Ureter (tissue), 1 donor: ENCODE measurements around the gene JUND. TPM values are rescaled to one million over a fixed set of nuclear protein-coding genes. Genes with fewer than 3 reads are reported as not detected.

Source experiments
- DNase-seq: peaks from one replicate; pipeline ENCODE4 v3.0.0-alpha.2; 2020; ENCODE audit warnings: low spot score
- total RNA-seq: library from RNA; stranded (reverse); gene quantifications from one replicate; pipeline ENCODE4 v1.2.4, GENCODE V29; 2023
- donor health status: DM: yes; HTN: yes; CAD: no.

Gene JUND
- total RNA-seq, 1 donor from 2014 or later: 94.9 TPM

- DNase-seq: no peak
Observed at GRCh38 chr19:18308051-18308947, 26.9 kb upstream of the JUND start.

GRCh38 chr19:18307271-18307681 lies 25.9 kb upstream of the JUND start:
- DNase-seq: no peak

- DNase-seq: no peak
Observed at GRCh38 chr19:18306888-18307260, 25.5 kb upstream of the JUND start.

- DNase-seq: no peak
Observed at GRCh38 chr19:18306209-18306887, 24.9 kb upstream of the JUND start.

GRCh38 chr19:18304458-18305310 lies 23.3 kb upstream of the JUND start:
- peak; percentile 87 for DNase-seq

- DNase-seq: no peak
Observed at GRCh38 chr19:18304208-18304457, 22.7 kb upstream of the JUND start.

- no peak for DNase-seq
Observed at GRCh38 chr19:18301718-18302111, 20.3 kb upstream of the JUND start.

GRCh38 chr19:18300930-18301717 lies 19.7 kb upstream of the JUND start:
- no peak for DNase-seq

GRCh38 chr19:18299654-18300053 lies 18.2 kb upstream of the JUND start:
- DNase-seq: no peak

- DNase-seq: no peak
Observed at GRCh38 chr19:18298601-18299000, 17.2 kb upstream of the JUND start.

GRCh38 chr19:18297308-18297707 lies 15.9 kb upstream of the JUND start:
- no peak for DNase-seq

- no peak for DNase-seq
Observed at GRCh38 chr19:18295034-18295451, 13.6 kb upstream of the JUND start.

- DNase-seq: peak; percentile 78
Observed at GRCh38 chr19:18294467-18294864, 13.0 kb upstream of the JUND start.

- DNase-seq: no peak
Observed at GRCh38 chr19:18293642-18294466, 12.4 kb upstream of the JUND start.

GRCh38 chr19:18292810-18293641 lies 11.6 kb upstream of the JUND start:
- peak; percentile 88 for DNase-seq

GRCh38 chr19:18292462-18292809 lies 11.0 kb upstream of the JUND start:
- peak; percentile 75 for DNase-seq

GRCh38 chr19:18291590-18292461 lies 10.4 kb upstream of the JUND start:
- DNase-seq: peak; percentile 90

GRCh38 chr19:18291019-18291524 lies 9.7 kb upstream of the JUND start:
- no peak for DNase-seq
